ENCODE results near the gene PMM1.
"Not testable (repeated sequence)": the region's sequence is repeated elsewhere in the genome, so short reads cannot be mapped to it uniquely, and the experiment has no call there.

The PMM1 gene

DNA sequence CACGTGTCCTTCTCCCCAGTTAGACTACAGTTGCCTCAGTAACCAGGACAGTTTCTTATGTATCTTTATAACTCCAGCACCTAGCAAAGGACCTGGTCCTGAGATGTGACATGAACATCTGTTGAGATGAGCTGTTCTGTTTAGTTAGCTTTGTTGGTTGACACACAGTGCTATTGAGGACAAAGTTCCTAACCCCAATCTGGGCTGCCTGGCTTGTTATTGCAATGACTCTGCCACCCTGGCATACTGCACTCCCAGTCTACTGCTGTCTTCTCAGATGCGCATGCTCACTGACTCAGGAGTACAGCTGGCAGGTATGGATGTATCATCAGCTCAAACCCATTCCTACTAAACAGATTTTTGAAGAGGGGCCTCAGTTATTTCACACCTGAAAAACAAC lies 23.8 kb upstream of the PMM1 start:
- Histone ChIP-seq H2AFZ (ENCODE audit: low read depth, low read length) (no peak overlapping the region), H3K36me3 (ENCODE audit: insufficient read depth, low read length) (peaks cover 2% of the 10 kb centered on the region), H3K27me3 (ENCODE audit: insufficient read depth, low read length) (no peaks in the 10 kb centered on the region), H3K4me1 (ENCODE audit: insufficient read depth, low read length) (no peaks in the 10 kb centered on the region), H3K4me3 (ENCODE audit: low read length) (no peak overlapping the region), H3K9me3 (ENCODE audit: low read length) (no peaks in the 10 kb centered on the region)

DNA sequence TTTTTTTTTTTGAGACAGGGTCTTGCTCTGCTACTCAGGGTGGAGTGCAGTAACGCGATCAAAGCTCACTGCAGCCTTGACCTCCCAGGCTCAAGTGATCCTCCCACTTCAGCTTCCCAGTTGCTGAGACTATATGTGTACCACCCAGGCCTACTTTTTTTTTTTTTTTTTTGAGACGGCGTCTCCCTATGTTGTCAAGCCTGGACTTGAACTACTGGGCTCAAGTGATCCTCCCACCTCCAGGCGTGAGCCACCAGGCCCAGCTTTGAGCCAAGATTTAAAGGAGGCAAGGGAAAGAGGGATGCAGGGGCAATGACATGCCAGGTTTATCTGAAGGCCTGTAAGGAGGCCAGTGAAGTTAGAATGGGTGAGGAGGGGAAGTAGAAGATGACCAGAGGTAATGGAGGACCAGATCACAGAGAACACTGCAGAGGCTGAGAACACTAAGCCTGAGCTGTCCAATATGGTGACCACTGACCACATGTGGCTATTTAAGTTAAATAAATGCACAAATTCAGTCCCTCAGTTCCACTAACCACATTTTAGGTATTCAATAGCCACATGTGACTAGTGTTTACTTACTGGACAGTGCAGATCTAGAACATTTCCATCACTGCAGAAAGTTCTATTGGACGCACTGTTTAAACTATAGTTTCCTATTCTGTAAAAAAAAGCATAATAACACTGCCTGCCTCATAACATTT lies 23.1 kb upstream of the PMM1 start:
- Histone ChIP-seq H3K27me3 (ENCODE audit: insufficient read depth, low read length) (no peaks in the 10 kb centered on the region), H3K9me3 (ENCODE audit: low read length) (no peaks in the 10 kb centered on the region), H2AFZ (ENCODE audit: low read depth, low read length) (no peak overlapping the region), H3K4me3 (ENCODE audit: low read length) (no peak overlapping the region), H3K36me3 (ENCODE audit: insufficient read depth, low read length) (peaks cover 2% of the 10 kb centered on the region), H3K4me1 (ENCODE audit: insufficient read depth, low read length) (no peaks in the 10 kb centered on the region)

DNA sequence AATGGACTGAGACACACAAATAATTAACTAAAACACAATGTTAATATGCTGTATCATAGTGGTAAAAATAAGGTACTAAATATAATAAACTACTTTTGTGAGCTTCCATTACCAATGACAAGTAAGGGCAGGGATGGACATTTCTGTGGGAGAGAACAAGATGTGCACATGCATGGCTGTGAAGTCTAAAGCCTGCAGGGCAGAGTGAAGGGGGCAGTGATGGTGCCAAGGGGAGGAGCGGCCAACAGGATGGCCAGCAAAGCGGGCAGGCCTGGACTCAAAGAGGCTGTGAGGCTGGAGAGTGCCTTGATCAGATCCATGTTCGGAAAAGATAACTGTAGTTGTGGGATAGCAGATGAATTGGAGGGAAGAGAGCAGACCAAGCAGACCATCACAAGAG lies 18.7 kb upstream of the PMM1 start:
- Histone ChIP-seq H3K4me3 (ENCODE audit: low read length) (no peak overlapping the region), H3K4me1 (ENCODE audit: insufficient read depth, low read length) (peaks cover 17% of the 10 kb centered on the region)

DNA sequence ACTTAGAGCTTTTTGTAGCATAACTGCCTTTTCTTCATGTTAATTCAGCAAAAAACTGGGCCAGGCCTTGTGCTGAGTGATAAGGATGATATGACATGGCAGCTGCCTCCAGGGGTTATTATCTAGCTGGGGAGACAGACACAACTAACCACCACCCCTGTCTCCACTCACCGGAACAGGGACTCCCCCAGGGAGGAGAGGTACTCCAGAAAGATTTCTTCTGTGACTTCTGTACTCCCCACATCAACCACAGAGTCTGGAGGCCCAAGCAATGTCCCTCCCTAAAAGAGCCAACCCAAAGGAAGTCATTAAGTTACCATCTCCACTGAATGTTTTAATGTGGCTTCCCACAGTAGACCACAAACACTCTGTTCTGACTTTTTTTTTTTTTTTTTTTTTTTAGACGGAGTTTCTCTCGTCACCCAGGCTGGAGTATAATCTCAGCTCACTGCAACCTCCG lies 14.3 kb upstream of the PMM1 start:
- Histone ChIP-seq H3K27me3 (ENCODE audit: insufficient read depth, low read length) (no peaks in the 10 kb centered on the region), H3K4me1 (ENCODE audit: insufficient read depth, low read length) (peaks cover 17% of the 10 kb centered on the region), H3K9me3 (ENCODE audit: low read length) (no peaks in the 10 kb centered on the region), H3K36me3 (ENCODE audit: insufficient read depth, low read length) (peaks cover 24% of the 10 kb centered on the region), H2AFZ (ENCODE audit: low read depth, low read length) (no peak overlapping the region), H3K4me3 (ENCODE audit: low read length) (no peak overlapping the region)

More for the DNA sequence above, 18.7 kb upstream of the PMM1 start:
- Histone ChIP-seq H3K9me3 (ENCODE audit: low read length) (no peaks in the 10 kb centered on the region), H3K27me3 (ENCODE audit: insufficient read depth, low read length) (no peaks in the 10 kb centered on the region), H2AFZ (ENCODE audit: low read depth, low read length) (no peak overlapping the region), H3K36me3 (ENCODE audit: insufficient read depth, low read length) (peaks cover 6% of the 10 kb centered on the region)

DNA sequence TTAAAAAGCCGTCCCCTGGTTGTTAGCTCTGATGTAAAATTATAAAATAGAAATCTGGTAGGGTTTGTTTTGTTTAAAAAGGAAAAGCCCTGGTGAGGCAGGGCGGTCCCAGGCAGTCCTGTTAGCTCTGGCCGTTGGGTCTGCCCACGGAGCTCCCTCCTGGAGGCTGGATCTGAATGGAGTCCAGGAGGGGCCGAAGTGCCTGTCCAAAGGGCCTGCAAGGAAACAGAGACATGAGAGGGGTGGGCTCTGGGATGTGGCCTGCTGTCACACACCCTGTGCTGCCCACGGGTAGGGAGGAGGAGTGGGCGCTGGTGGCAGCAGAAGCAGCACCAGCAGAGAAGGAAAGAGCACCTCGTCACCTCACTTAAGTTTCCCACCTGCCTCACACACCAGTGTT lies 11.3 kb upstream of the PMM1 start:
- Histone ChIP-seq H3K4me1 (ENCODE audit: insufficient read depth, low read length) (peaks cover 20% of the 10 kb centered on the region), H3K27me3 (ENCODE audit: insufficient read depth, low read length) (no peaks in the 10 kb centered on the region), H2AFZ (ENCODE audit: low read depth, low read length) (no peak overlapping the region), H3K36me3 (ENCODE audit: insufficient read depth, low read length) (peaks cover 21% of the 10 kb centered on the region), H3K4me3 (ENCODE audit: low read length) (no peak overlapping the region), H3K9me3 (ENCODE audit: low read length) (no peaks in the 10 kb centered on the region)

DNA sequence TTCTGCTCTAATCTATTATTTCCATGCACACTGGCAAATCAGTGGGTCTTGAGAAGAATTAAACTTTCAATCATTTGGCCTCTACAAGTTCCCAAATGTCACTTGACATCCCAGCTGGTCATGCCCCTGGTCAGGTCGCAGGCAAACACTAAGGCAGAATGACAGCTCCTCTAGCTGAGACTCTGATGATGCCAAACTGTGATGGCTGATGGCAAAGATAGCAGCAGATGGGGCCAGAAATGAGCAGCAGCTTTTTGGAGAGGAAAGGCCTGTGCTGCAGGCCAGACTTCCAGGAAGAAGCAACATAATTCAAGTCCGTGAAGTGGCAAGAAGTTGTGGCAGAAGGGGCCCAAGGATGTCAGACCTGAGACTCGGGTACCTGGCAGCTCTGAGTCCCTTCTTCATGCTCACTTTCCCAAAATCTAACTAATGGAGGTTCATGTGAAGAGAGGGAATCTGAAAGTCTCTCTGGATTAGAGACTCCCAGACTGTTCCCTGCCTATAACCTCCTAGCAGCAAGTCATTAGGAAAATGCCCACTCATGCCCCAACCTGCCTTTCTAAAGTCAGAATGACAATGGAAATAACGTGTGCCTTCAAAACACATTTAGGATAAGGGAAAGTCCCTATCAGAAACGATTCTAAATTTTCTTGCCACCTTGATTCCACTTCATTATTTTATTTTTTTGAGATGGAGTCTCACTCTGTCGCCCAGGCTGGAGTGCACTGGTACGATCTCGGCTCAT lies 9.4 kb upstream of the PMM1 start:
- H3K9me3 ChIP-seq (ENCODE audit: low read length): no peaks in the 10 kb centered on the region
- no peaks in the 10 kb centered on the region for H3K27me3 ChIP-seq (ENCODE audit: insufficient read depth, low read length)
- peaks cover 21% of the 10 kb centered on the region for H3K36me3 ChIP-seq (ENCODE audit: insufficient read depth, low read length)
- no peak overlapping the region for H3K4me3 ChIP-seq (ENCODE audit: low read length)
- no peak overlapping the region for H2AFZ ChIP-seq (ENCODE audit: low read depth, low read length)
- H3K4me1 ChIP-seq (ENCODE audit: insufficient read depth, low read length): peaks cover 4% of the 10 kb centered on the region

DNA sequence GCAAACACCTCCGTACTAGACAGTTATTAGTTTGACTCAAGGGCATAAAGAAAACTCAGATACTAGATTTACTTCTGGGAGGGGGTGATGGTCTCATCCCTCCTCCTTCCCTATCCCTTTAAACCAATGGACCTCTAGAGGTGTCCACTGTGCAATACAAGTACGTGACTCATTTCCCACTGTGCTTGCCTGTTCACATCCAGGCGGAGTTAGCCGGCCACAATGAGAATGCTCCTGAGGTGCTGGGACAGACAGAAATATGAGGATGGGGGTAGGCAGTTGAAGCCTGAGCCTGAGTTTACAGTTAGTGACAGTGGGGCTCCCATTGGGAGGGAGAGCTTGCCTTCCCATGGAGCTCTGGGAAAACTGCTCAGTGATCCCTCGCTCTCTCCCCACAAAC lies 8.4 kb upstream of the PMM1 start:
- Histone ChIP-seq H3K27me3 (ENCODE audit: insufficient read depth, low read length) (no peaks in the 10 kb centered on the region), H2AFZ (ENCODE audit: low read depth, low read length) (no peak overlapping the region), H3K4me3 (ENCODE audit: low read length) (no peak overlapping the region), H3K36me3 (ENCODE audit: insufficient read depth, low read length) (peaks cover 17% of the 10 kb centered on the region), H3K9me3 (ENCODE audit: low read length) (no peaks in the 10 kb centered on the region), H3K4me1 (ENCODE audit: insufficient read depth, low read length) (peaks cover 4% of the 10 kb centered on the region)

DNA sequence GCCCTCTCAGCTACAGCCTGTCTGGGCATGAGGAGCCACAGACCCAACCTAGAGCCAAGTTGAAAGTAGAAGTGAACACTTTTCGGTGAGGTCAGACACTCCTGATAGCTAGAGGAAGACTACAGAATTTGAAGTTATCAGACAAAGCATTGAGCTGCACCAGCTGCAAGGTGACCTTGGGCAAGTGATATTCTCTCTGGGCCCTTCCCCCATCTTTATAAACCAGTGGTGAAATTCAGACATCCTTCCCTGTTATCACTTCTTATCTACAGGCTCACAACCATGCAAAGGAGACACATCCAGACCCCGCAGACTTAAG lies 8.0 kb upstream of the PMM1 start:
- no peaks in the 10 kb centered on the region for H3K9me3 ChIP-seq (ENCODE audit: low read length)
- peaks cover 4% of the 10 kb centered on the region for H3K4me1 ChIP-seq (ENCODE audit: insufficient read depth, low read length)
- no peak overlapping the region for H2AFZ ChIP-seq (ENCODE audit: low read depth, low read length)
- H3K27me3 ChIP-seq (ENCODE audit: insufficient read depth, low read length): no peaks in the 10 kb centered on the region
- peaks cover 12% of the 10 kb centered on the region for H3K36me3 ChIP-seq (ENCODE audit: insufficient read depth, low read length)
- H3K4me3 ChIP-seq (ENCODE audit: low read length): no peak overlapping the region

DNA sequence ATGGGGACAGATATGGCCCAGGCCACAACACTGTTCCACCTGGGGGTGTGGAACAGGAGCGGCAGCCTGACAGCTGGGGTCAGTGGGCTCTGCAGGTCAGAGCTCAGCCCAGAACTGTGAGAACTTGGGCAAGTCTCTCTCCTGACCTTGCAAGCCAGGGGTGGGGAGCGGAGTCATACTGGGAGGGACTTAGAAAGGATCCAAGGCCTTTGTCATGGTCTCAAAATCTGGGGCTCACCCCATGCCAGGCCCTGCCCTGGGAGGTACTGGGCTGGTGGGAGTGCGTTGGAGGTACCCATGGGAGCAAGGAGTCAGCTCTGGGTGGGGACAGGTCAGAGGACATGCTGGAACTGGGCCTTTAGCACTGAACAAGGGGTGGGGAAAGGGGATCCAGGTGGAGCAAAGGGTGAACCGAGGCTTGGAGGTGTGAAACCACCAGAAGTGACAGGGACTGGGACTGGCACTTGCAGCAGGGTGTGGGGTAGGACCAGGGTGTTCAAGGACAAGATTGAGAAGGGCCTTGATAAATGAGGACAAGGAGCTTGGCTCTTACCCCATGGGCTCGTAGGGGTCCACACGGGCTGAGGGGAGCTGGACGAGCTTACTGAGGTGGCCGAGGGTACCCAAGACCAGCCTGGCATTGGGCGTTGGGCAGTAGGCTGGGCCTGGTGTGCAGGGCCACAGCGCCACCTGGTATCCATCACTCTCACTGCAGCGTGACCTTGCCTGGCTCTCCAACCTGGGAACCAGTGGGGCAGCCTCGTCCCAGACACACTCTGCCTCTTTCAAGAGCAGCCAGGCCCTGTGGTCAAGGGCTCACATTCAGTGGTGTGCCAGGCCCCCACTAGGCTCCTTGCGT lies 7.4 kb upstream of the PMM1 start:
- H3K4me3 ChIP-seq (ENCODE audit: low read length): no peak overlapping the region
- peaks cover 6% of the 10 kb centered on the region for H3K36me3 ChIP-seq (ENCODE audit: insufficient read depth, low read length)
- H2AFZ ChIP-seq (ENCODE audit: low read depth, low read length): no peak overlapping the region
- H3K9me3 ChIP-seq (ENCODE audit: low read length): no peaks in the 10 kb centered on the region
- H3K27me3 ChIP-seq (ENCODE audit: insufficient read depth, low read length): no peaks in the 10 kb centered on the region
- H3K4me1 ChIP-seq (ENCODE audit: insufficient read depth, low read length): peaks cover 4% of the 10 kb centered on the region

DNA sequence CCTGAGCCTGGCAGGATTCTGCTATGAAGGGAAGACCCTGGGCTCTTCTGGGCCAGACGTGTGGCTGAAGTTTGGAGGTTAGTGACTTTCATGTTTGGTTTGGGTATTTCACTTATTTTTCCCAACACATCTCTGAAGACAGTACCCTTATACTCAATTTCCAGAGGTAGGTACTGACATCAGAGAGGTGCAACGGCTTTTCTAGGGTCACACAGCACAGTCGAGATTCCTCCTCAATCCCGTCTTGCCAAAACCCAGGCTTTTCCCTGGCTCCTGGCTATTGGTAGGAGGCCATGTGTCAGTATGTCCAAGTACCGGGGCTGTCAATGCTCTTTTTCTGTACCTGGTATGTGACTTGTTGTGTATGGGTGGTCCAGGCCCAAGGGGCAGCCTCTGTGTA lies 6.1 kb upstream of the PMM1 start:
- Histone ChIP-seq H3K36me3 (ENCODE audit: insufficient read depth, low read length) (peaks cover 6% of the 10 kb centered on the region), H2AFZ (ENCODE audit: low read depth, low read length) (no peak overlapping the region), H3K9me3 (ENCODE audit: low read length) (no peaks in the 10 kb centered on the region), H3K27me3 (ENCODE audit: insufficient read depth, low read length) (no peaks in the 10 kb centered on the region), H3K4me1 (ENCODE audit: insufficient read depth, low read length) (peaks cover 4% of the 10 kb centered on the region), H3K4me3 (ENCODE audit: low read length) (no peak overlapping the region)

DNA sequence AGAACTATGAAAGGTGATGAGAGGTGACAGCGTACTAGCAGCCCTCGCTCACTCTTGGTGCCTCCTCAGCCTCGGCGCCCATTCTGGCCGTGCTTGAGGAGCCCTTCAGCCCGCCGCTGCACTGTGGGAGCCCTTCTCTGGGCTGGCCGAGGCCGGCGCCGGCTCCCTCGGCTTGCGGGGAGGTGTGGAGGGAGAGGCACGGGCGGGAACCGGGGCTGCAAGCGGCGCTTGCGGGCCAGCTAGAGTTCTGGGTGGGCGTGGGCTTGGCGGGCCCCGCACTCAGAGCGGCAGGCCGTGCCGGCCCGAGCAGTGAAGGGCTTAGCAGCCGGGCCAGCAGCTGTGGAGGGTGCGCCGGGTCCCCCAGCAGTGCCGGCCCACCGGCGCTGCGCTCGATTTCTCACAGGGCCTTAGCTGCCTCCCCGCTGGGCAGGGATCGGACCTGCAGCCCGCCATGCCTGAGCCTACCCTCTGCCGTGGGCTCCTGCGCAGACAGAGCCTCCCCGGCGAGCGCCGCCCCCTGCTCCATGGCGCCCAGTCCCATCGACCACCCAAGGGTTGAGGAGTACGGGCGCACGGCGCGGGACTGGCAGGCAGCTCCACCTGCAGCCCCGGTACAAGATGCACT lies 3.8 kb upstream of the PMM1 start:
- peaks cover 11% of the 10 kb centered on the region for H3K4me1 ChIP-seq (ENCODE audit: insufficient read depth, low read length)
- H2AFZ ChIP-seq (ENCODE audit: low read depth, low read length); H3K27me3 ChIP-seq (ENCODE audit: insufficient read depth, low read length); H3K36me3 ChIP-seq (ENCODE audit: insufficient read depth, low read length); H3K9me3 ChIP-seq (ENCODE audit: low read length); H3K4me3 ChIP-seq (ENCODE audit: low read length): not testable (repeated sequence)

DNA sequence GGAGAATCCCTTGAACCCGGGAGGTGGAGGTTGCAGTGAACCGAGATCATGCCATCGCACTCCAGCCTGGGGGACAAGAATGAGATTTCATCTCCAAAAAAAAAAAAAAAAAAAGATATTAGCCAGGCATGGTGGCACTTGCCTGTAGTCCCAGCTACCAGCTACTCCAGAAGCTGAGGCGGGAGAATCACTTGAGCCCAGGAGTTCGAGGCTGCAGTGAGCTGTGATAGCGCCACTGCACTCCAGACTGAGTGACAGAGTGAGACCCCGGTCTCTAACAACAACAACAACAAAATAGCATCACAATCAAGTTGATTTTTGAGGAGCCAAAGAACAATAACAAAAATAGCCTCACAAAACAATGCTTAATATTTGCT lies 2.3 kb downstream of the PMM1 start:
- Histone ChIP-seq H3K27me3 (ENCODE audit: insufficient read depth, low read length) (no peaks in the 10 kb centered on the region), H3K36me3 (ENCODE audit: insufficient read depth, low read length) (peaks cover 10% of the 10 kb centered on the region), H3K9me3 (ENCODE audit: low read length) (no peaks in the 10 kb centered on the region), H3K4me3 (ENCODE audit: low read length) (no peak overlapping the region), H3K4me1 (ENCODE audit: insufficient read depth, low read length) (peaks cover 10% of the 10 kb centered on the region), H2AFZ (ENCODE audit: low read depth, low read length) (no peak overlapping the region)

DNA sequence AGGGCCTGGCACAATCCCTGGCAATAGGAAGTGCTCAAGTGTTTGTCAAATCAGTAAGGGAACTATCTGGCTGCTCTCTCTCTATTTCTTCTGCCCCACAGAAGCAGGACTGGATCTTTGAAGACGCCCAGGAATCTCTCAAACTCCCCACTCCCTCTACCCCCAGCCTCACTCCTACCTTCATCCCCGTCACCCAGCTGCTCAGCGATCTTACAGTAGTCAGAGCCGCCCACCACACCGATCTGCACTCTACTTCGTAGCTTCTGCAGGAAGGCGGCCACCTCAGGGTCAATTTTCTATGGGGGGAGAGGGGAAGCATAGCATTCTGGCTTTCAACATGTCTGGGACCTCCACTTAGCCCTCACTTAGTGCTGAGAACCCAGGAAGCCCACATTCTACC lies 3.7 kb downstream of the PMM1 start:
- H3K4me1 ChIP-seq (ENCODE audit: insufficient read depth, low read length): peaks cover 10% of the 10 kb centered on the region
- H3K36me3 ChIP-seq (ENCODE audit: insufficient read depth, low read length): peaks cover 10% of the 10 kb centered on the region
- no peaks in the 10 kb centered on the region for H3K27me3 ChIP-seq (ENCODE audit: insufficient read depth, low read length)
- no peaks in the 10 kb centered on the region for H3K9me3 ChIP-seq (ENCODE audit: low read length)
- no peak overlapping the region for H2AFZ ChIP-seq (ENCODE audit: low read depth, low read length)
- H3K4me3 ChIP-seq (ENCODE audit: low read length): no peak overlapping the region
